ENCODE data around the gene MAPK1.
A peak's percentile ranks its signal among the peaks of the same experiment; 100 is the strongest.
"Not testable (repeated sequence)": the region's sequence is repeated elsewhere in the genome, so short reads cannot be mapped to it uniquely, and the experiment has no call there.

MAPK1 gene

DNA sequence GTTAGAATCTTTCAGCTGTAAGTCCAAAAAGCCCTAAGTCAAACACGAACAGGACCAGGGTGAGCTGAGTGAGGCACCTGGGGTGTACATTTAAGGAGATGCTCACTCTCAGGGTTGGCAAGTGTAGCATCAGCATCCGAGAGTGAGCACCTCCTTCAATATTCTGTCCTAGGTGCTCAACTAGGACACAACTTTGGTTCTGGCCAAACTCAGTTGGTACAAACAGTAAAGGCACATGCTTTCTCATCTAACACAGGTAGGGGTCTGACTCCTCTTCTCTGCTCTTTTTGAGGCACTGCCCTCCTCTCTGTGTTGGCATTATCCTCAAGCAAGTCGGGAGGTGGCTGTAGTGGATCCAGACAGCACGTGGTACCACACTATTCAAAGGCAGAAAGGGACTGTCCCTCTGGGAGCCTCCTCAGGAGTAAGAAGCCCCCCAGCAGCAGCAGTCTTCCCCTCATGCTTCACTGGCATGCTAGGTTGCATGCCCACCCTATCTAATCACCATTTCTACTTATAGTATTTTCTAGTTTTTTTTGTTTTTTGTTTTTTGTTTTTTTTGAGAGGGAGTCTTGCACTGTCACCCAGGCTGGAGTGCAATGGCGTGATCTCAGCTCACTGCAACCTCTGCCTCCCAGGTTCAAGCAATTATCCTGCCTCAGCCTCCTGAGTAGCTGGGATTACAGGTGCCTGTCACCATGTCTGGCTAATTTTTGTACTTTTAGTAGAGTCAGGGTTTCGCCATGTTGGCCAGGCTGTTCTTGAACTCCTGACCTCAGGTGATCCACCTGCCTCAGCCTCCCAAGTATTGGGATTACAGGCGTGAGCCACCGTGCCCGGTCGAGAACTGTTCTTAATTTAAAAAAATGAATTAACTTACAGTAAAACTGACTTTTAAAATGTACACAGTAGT lies 14.7 kb upstream of the MAPK1 start:
- DNase-seq, result no peak

DNA sequence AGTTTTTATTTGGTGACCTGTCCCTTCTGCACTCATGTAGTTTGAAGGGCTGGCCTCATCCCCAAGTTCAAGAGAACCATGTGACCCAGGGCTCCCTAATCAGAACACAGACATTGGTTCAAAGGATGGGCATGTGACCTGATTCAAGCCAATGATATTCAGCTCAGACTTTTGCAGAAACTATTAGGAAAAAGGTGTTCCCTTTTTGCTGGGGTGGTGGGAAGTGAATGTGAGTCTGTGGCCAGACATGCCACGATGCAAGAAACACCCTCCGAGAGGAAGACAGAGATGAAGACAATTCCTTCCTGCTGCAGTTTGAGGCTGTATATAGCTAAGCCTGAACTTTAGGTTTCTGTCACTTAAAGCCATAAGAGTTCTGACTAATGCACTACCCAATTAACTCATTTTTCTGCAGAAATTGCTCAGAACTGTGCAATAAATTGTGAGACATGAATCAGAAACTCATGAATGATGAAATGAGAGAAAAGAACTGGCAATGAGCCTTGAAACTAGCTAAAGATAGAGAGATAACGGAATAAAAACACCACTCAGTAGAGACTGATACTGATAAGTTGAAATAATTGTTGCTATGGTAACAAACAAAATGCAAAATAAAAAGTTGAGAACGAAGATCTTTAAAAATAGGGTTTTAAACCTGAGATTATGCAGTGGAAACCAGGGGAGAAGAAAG lies 9.2 kb upstream of the MAPK1 start:
- DNase-seq, result no peak

GRCh38 chr22:21874953-21875352 lies 7.5 kb upstream of the MAPK1 start:
- not testable (repeated sequence) for DNase-seq

- no peak for DNase-seq
Measured at GRCh38 chr22:21873619-21874018, 6.2 kb upstream of the MAPK1 start.

DNA sequence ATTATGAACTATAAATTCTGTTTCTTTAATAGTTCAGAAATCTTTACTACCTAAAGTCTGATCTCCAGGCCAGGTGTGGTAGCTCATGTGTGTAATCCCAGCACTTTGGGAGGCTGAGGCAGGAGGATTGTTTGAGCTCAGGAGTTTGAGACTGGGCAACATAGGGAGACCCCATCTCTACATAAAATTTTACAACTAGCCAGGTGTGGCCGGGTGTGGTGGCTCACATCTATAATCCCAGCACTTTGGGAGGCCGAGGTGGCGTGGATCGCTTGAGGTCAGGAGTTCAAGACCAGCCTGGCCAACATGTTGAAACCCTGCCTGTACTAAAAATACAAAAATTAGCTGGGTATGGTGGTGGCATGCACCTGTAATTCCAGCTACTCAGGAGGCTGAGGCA lies 5.3 kb upstream of the MAPK1 start:
- not testable (repeated sequence) for DNase-seq

GRCh38 chr22:21868651-21869050 lies 1.2 kb upstream of the MAPK1 start:
- no peak for DNase-seq

- DNase-seq, result peak in 1 of 2 experiments; percentile 16
Measured at GRCh38 chr22:21866833-21867527, 465 bp downstream of the MAPK1 start.

DNA sequence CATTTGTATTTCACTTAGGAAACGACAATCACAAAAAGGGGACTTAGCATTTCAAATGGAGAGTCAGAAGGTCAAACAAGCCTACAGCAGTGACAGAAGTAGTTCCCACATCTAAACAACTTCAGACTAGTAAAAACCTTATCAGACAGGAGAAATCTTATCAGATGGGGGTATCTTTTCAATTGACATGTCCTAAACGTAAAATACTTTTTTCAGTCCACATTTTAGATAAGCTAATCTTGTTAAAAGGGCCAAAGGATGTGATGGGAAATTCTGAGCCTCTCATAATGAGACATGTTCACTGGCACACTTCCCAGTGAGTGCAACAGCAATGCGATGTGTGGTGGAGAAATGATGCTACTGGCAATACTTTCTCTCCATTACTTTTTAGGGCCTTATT lies 2.4 kb downstream of the MAPK1 start:
- no peak for DNase-seq

GRCh38 chr22:21862386-21863245 lies 4.8 kb downstream of the MAPK1 start:
- DNase-seq, result no peak

DNA sequence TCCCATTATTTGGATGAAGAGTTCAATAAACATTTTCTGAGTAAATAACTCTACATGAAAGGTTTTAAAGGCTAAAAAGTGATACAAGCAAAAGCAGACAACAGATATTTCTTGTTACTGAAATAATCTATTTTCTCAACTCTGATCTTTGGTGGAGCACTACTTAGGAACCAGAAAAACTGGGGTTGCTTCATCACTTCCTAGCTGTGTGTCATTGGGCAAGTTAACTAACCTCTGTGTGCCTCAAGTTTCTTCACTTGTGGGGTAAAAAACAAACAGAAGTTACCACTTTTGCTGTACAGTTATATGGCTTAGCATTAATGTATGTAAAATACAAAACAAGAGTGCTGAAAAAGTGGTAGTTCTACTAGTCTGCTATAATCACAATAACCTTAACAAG lies 5.6 kb downstream of the MAPK1 start:
- no peak for DNase-seq

- DNase-seq, result no peak
Measured at GRCh38 chr22:21861264-21861848, 6.1 kb downstream of the MAPK1 start.

GRCh38 chr22:21860491-21861039 lies 6.9 kb downstream of the MAPK1 start:
- no peak for DNase-seq

- no peak for DNase-seq
Measured at GRCh38 chr22:21858025-21858764, 9.2 kb downstream of the MAPK1 start.

DNA sequence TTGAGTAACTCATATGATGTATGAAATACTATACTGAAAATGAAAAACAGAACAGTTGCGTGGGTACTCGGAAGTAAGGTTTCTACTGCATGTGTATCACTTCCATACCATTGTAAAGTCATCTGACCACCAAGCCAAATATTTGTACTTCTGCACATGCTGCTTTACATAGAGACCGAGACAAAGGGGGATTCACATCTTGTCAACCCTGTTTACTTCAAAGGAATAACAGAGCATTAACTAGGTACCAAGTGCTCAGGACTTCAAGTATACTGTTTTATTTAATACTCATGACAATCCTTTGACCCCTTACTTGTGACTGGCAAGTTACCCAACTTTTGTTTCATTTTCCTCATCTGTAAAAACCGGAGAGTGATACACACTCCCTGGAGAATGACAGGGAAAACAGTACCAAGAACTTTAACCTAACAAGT lies 9.9 kb downstream of the MAPK1 start:
- no peak for DNase-seq

- DNase-seq, result no peak
Measured at GRCh38 chr22:21856868-21857267, 10.6 kb downstream of the MAPK1 start.

DNA sequence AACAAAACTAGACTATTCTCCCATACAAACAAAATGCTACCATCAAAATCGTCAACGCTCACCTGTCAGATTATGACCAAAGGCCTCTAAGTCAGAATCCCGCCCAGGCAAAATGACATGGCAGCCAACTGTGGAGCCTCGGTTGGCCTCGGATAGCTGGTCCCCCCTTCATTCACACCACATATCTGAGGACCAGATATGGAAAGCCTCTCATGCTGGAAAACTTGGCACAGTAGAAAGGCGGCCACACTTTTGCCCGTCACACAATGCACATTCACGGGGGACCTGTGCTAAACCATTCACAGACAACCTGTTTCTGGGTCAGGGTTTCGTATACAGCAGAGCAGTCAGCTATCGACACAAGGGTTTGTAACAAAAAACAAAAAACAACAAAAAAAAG lies 11.2 kb downstream of the MAPK1 start:
- DNase-seq, result no peak

DNA sequence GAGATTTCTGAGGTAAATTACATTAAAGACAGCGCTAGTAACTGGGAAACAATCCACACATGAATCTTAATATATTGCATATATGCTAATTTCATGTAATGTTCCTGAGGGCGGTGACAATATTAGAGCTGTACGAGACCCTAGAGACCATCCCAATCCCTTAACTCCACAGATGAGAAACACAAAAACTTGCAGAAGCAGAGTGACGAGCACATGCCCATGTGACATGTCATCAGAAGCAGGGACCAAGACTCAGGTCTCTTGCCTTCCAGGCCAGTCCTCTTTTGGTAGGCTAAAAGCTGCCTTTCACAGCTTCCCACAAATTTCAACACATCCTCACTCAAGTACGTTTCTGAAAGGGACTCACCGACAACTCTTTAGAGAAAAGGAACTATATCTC lies 11.8 kb downstream of the MAPK1 start:
- no peak for DNase-seq

- no peak for DNase-seq
Measured at GRCh38 chr22:21850660-21851059, 16.8 kb downstream of the MAPK1 start.

DNA sequence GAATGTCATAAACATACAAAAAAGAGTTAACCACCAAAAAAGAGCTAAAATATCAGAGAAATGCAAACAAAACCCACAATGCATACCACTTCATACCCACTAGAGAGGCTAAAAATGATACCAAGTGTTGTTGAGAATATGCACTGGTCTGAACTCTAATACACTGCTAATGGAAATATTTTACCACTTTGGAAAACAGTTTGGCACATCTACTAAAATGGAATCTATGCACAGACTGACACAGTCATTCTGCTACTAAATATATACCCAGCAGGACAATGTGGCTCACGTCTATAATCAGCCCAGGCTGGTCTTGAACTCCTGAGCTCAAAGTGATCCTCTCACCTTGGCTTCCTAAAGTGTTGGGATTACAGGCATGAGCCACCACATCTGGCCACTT lies 18.0 kb downstream of the MAPK1 start:
- no peak for DNase-seq

GRCh38 chr22:21848057-21848456 lies 19.4 kb downstream of the MAPK1 start:
- not testable (repeated sequence) for DNase-seq

Data from stimulated activated CD4-positive, alpha-beta T cell treated with anti-CD3 and anti-CD28 coated beads, Interleukin-4, amount 100 ng/mL, for 4 hours (primary cell).